OCI-LY1 (cell line): ENCODE data around the gene IMMP2L.

Experiments used
- H2AFZ ChIP-seq: fragments of 200-600 bp; sonication (generic), shearing (Covaris generic); 2 replicates; pipeline ENCODE4 v1.6.0; 2014; ENCODE audit warnings: antibody characterized with exemption, mild to moderate bottlenecking, low read length
- H3F3A ChIP-seq: fragments of 200-600 bp; sonication (generic), shearing (Covaris generic); 2 replicates; pipeline ENCODE4 v1.6.0; 2014; ENCODE audit warnings: mild to moderate bottlenecking, antibody characterized with exemption, low read length, moderate library complexity; ENCODE audit not compliant: insufficient read depth
- H3K27ac ChIP-seq: fragments of 200-600 bp; sonication (generic); 2 replicates; pipeline ENCODE4 v1.5.1; 2014; ENCODE audit warnings: low read length, mixed run types, mild to moderate bottlenecking, low read depth; ENCODE audit not compliant: poor library complexity, severe bottlenecking
- H3K27me3 ChIP-seq: fragments of 200-600 bp; sonication (generic); 2 replicates; pipeline ENCODE4 v1.6.0; 2014; ENCODE audit warnings: antibody characterized with exemption, mild to moderate bottlenecking, low read length, moderate library complexity; ENCODE audit not compliant: insufficient read depth
- H3K36me3 ChIP-seq: fragments of 200-600 bp; sonication (generic); 2 replicates; pipeline ENCODE4 v1.6.1; 2014; ENCODE audit warnings: mild to moderate bottlenecking, antibody characterized with exemption, low read length, moderate library complexity, mixed read lengths; ENCODE audit not compliant: insufficient read depth
- H3K4me1 ChIP-seq: fragments of 200-600 bp; sonication (generic); 2 replicates; pipeline ENCODE4 v1.5.1; 2014; ENCODE audit warnings: mild to moderate bottlenecking, low read length, moderate library complexity; ENCODE audit not compliant: insufficient read depth, severe bottlenecking
- H3K4me2 ChIP-seq: fragments of 200-600 bp; sonication (generic), shearing (Covaris generic); 2 replicates; pipeline ENCODE4 v1.6.1; 2014; ENCODE audit warnings: low read length
- H3K4me3 ChIP-seq: fragments of 200-600 bp; sonication (generic); 2 replicates; pipeline ENCODE4 v1.5.1; 2014; ENCODE audit warnings: low read length, low read depth, mild to moderate bottlenecking, mixed read lengths; ENCODE audit not compliant: poor library complexity, severe bottlenecking
- H3K79me2 ChIP-seq: fragments of 200-600 bp; shearing (Covaris generic); 2 replicates; pipeline ENCODE4 v1.6.1; 2016; ENCODE audit warnings: mixed run types, low read length, mixed read lengths; ENCODE audit not compliant: insufficient read depth
- H3K9ac ChIP-seq: fragments of 200-600 bp; sonication (generic), shearing (Covaris generic); 2 replicates; pipeline ENCODE4 v1.6.1; 2014; ENCODE audit warnings: mild to moderate bottlenecking, low read length, mixed read lengths
- H3K9me2 ChIP-seq: fragments of 200-600 bp; sonication (generic), shearing (Covaris generic); 2 replicates; pipeline ENCODE4 v1.6.1; 2014; ENCODE audit warnings: low read depth, mild to moderate bottlenecking, low read length, mixed read lengths
- H3K9me3 ChIP-seq: fragments of 200-600 bp; shearing (Covaris generic); 2 replicates; pipeline ENCODE4 v1.6.1; 2014; ENCODE audit warnings: low read length, mixed read lengths
- H4K20me1 ChIP-seq: fragments of 200-600 bp; sonication (generic), shearing (Covaris generic); 2 replicates; pipeline ENCODE4 v1.6.0; 2016; ENCODE audit warnings: mild to moderate bottlenecking, low read length; ENCODE audit not compliant: insufficient read depth
- CTCF ChIP-seq: fragments of 200-600 bp; sonication (generic), shearing (Covaris generic); IDR thresholded peaks from 2 replicates; pipeline ENCODE4 v1.5.1; 2017; ENCODE audit warnings: mild to moderate bottlenecking, antibody characterized with exemption, low read length, moderate library complexity, mixed read lengths
- EZH2 ChIP-seq: fragments of 200-600 bp; sonication (generic), shearing (Covaris generic); IDR thresholded peaks from 2 replicates; pipeline ENCODE4 v1.8.0; 2017; ENCODE audit warnings: borderline replicate concordance, mixed run types, mild to moderate bottlenecking, antibody characterized with exemption, low read length, moderate library complexity, mixed read lengths

Gene IMMP2L

GRCh38 chr7:111009526-111010040, 552.7 kb downstream of the IMMP2L start:
- H3K9ac ChIP-seq, result no peak overlapping the region
- H4K20me1 ChIP-seq, result no peaks in the 10 kb centered on the region
- no peaks in the 10 kb centered on the region for H3K27me3 ChIP-seq
- no peaks in the 10 kb centered on the region for H3K36me3 ChIP-seq
- TF ChIP-seq CTCF (no peak), EZH2 (no peak)
- peaks cover 28% of the 10 kb centered on the region for H3K4me1 ChIP-seq
- no peak overlapping the region for H3K4me2 ChIP-seq
- no peaks in the 10 kb centered on the region for H3K79me2 ChIP-seq
- H3K27ac ChIP-seq, result no peak overlapping the region
- H2AFZ ChIP-seq, result no peak overlapping the region
- no peaks in the 10 kb centered on the region for H3K9me3 ChIP-seq
- H3K4me3 ChIP-seq, result no peak overlapping the region
- no peaks in the 10 kb centered on the region for H3K9me2 ChIP-seq
- no peaks in the 10 kb centered on the region for H3F3A ChIP-seq

- no peak overlapping the region for H2AFZ ChIP-seq
- H3K27ac ChIP-seq, result no peak overlapping the region
- H3K27me3 ChIP-seq, result no peaks in the 10 kb centered on the region
- no peaks in the 10 kb centered on the region for H3K79me2 ChIP-seq
- H3K4me1 ChIP-seq, result peaks cover 11% of the 10 kb centered on the region
- TF ChIP-seq CTCF (no peak), EZH2 (no peak)
- no peaks in the 10 kb centered on the region for H3K9me3 ChIP-seq
- H3K4me3 ChIP-seq, result no peak overlapping the region
- no peaks in the 10 kb centered on the region for H3F3A ChIP-seq
- no peaks in the 10 kb centered on the region for H3K9me2 ChIP-seq
- no peak overlapping the region for H3K9ac ChIP-seq
- no peaks in the 10 kb centered on the region for H4K20me1 ChIP-seq
- no peak overlapping the region for H3K4me2 ChIP-seq
- no peaks in the 10 kb centered on the region for H3K36me3 ChIP-seq
Measured at GRCh38 chr7:111006691-111007090, 555.6 kb downstream of the IMMP2L start.

GRCh38 chr7:111006040-111006439, 556.3 kb downstream of the IMMP2L start:
- H3F3A ChIP-seq, result no peaks in the 10 kb centered on the region
- no peak overlapping the region for H3K27ac ChIP-seq
- H3K9me3 ChIP-seq, result no peaks in the 10 kb centered on the region
- H2AFZ ChIP-seq, result no peak overlapping the region
- no peaks in the 10 kb centered on the region for H3K36me3 ChIP-seq
- no peaks in the 10 kb centered on the region for H4K20me1 ChIP-seq
- H3K79me2 ChIP-seq, result no peaks in the 10 kb centered on the region
- TF ChIP-seq CTCF (no peak), EZH2 (no peak)
- no peaks in the 10 kb centered on the region for H3K27me3 ChIP-seq
- no peak overlapping the region for H3K4me2 ChIP-seq
- no peaks in the 10 kb centered on the region for H3K9me2 ChIP-seq
- H3K4me3 ChIP-seq, result no peak overlapping the region
- no peak overlapping the region for H3K9ac ChIP-seq
- peaks cover 15% of the 10 kb centered on the region for H3K4me1 ChIP-seq
